SK-N-SH (cell line): ENCODE data around the gene COPS7A.

Experiments used
- FOXM1 ChIP-seq: IDR thresholded peaks from 2 replicates; pipeline ENCODE4 v1.4.0; 2012; ENCODE audit warnings: low read depth, mild to moderate bottlenecking
- GABPA ChIP-seq: IDR thresholded peaks from 2 replicates; pipeline ENCODE4 v1.4.0; 2012; ENCODE audit warnings: low read depth, mild to moderate bottlenecking
- RAD21 ChIP-seq: IDR thresholded peaks from 2 replicates; pipeline ENCODE4 v1.6.1; 2012; ENCODE audit warnings: mild to moderate bottlenecking, low read length
- SMC3 ChIP-seq: IDR thresholded peaks from 2 replicates; pipeline ENCODE4 v1.6.1; 2012; ENCODE audit warnings: low read depth, low read length, improper control_type of control experiment
- TF ChIP-seq, protein P1 (sequence below): IDR thresholded peaks from 2 replicates; pipeline ENCODE4 v1.6.1; 2012; ENCODE audit warnings: mild to moderate bottlenecking, low read depth, low read length, moderate library complexity
- TF ChIP-seq, protein P2 (sequence below): fragments of 200-600 bp; sonication (generic); IDR thresholded peaks from 2 replicates; pipeline ENCODE4 v1.6.1; 2017; ENCODE audit warnings: antibody characterized with exemption, mild to moderate bottlenecking, moderate library complexity

DNA sequence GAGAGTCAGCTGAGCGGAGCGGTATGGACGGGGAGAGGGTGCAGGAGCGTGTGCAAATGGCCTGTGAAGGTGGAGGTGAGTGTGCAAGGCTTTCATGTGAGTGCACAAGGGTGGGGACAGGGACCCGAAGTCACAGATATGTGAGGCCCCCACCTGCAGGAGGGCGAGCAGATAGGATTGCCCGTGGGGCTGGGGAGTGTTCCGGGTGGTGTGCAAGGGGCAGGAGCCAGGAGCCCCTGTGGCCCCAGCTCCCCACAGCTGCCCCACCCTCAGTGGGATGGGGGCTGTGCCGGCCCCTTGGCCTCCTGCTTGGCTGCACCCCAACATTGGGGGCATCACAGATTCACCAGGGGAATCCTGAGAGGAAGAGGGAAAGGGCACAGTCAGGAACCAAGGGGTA lies 29.1 kb upstream of the COPS7A start:
- TF ChIP-seq, protein P1, sequence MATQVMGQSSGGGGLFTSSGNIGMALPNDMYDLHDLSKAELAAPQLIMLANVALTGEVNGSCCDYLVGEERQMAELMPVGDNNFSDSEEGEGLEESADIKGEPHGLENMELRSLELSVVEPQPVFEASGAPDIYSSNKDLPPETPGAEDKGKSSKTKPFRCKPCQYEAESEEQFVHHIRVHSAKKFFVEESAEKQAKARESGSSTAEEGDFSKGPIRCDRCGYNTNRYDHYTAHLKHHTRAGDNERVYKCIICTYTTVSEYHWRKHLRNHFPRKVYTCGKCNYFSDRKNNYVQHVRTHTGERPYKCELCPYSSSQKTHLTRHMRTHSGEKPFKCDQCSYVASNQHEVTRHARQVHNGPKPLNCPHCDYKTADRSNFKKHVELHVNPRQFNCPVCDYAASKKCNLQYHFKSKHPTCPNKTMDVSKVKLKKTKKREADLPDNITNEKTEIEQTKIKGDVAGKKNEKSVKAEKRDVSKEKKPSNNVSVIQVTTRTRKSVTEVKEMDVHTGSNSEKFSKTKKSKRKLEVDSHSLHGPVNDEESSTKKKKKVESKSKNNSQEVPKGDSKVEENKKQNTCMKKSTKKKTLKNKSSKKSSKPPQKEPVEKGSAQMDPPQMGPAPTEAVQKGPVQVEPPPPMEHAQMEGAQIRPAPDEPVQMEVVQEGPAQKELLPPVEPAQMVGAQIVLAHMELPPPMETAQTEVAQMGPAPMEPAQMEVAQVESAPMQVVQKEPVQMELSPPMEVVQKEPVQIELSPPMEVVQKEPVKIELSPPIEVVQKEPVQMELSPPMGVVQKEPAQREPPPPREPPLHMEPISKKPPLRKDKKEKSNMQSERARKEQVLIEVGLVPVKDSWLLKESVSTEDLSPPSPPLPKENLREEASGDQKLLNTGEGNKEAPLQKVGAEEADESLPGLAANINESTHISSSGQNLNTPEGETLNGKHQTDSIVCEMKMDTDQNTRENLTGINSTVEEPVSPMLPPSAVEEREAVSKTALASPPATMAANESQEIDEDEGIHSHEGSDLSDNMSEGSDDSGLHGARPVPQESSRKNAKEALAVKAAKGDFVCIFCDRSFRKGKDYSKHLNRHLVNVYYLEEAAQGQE, result no peak
- TF ChIP-seq, protein P2, sequence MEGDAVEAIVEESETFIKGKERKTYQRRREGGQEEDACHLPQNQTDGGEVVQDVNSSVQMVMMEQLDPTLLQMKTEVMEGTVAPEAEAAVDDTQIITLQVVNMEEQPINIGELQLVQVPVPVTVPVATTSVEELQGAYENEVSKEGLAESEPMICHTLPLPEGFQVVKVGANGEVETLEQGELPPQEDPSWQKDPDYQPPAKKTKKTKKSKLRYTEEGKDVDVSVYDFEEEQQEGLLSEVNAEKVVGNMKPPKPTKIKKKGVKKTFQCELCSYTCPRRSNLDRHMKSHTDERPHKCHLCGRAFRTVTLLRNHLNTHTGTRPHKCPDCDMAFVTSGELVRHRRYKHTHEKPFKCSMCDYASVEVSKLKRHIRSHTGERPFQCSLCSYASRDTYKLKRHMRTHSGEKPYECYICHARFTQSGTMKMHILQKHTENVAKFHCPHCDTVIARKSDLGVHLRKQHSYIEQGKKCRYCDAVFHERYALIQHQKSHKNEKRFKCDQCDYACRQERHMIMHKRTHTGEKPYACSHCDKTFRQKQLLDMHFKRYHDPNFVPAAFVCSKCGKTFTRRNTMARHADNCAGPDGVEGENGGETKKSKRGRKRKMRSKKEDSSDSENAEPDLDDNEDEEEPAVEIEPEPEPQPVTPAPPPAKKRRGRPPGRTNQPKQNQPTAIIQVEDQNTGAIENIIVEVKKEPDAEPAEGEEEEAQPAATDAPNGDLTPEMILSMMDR, result no peak
- TF ChIP-seq FOXM1 (no peak), GABPA (no peak), SMC3 (no peak), RAD21 (no peak)
